Naive thymus-derived CD8-positive, alpha-beta T cell (primary cell): ENCODE results near the gene ZNF217. TPM values are rescaled to one million over a fixed set of nuclear protein-coding genes. Genes with fewer than 3 reads are reported as not detected.
A peak's percentile ranks its signal among the peaks of the same experiment; 100 is the strongest.
"Not testable (repeated sequence)": the region's sequence is repeated elsewhere in the genome, so short reads cannot be mapped to it uniquely, and the experiment has no call there.

Experiments
- ATAC-seq, 2 donors: fragments of 150-1000 bp; cut with Tn5 transposase in 1 of 2; sonication (Bioruptor Pico), chemical (Tn5 transposase) in 1 of 2; 1 replicate in 1 of 2; 2 replicates in 1 of 2; pipeline ENCODE4 v1.10.0; 2021; ENCODE audit warnings: mild to moderate bottlenecking in 2 of 2, moderate library complexity in 2 of 2
- POLR2A ChIA-PET: fragments of 350-600 bp; sonication (Branson Sonifier 250); formaldehyde crosslinking; loops from one replicate; lab custom pipeline; 2021; ENCODE audit warnings: antibody characterized with exemption; lab: Charles Lee
- DNase-seq, 10 donors: peaks; one replicate each; pipeline versions ENCODE4 v3.0.0 to v3.0.0-alpha.2; 2020 to 2022
- H3K27ac Mint-ChIP-seq, 10 donors: one replicate each; pipeline ENCODE4 v1.8.0; 2020 to 2022; ENCODE audit warnings: mild to moderate bottlenecking in 10 of 10, mixed read lengths in 10 of 10, moderate library complexity in 4 of 10, inconsistent platforms in 1 of 10
- H3K27me3 Mint-ChIP-seq, 5 donors: one replicate each; pipeline ENCODE4 v1.8.0; 2021 to 2022; ENCODE audit warnings: mixed read lengths in 5 of 5
- H3K36me3 Mint-ChIP-seq, 3 donors: one replicate each; pipeline ENCODE4 v1.8.0; 2020 to 2022; ENCODE audit warnings: mixed read lengths in 3 of 3, mild to moderate bottlenecking in 2 of 3, inconsistent platforms in 1 of 3
- H3K4me1 Mint-ChIP-seq, 4 donors: one replicate each; pipeline ENCODE4 v1.8.0; 2021 to 2022; ENCODE audit warnings: mixed read lengths in 4 of 4
- H3K4me3 Mint-ChIP-seq, 10 donors: one replicate each; pipeline ENCODE4 v1.8.0; 2020 to 2022; ENCODE audit warnings: mild to moderate bottlenecking in 10 of 10, mixed read lengths in 10 of 10, moderate library complexity in 6 of 10, inconsistent platforms in 1 of 10
- H3K9me3 Mint-ChIP-seq, 9 donors: one replicate each; pipeline ENCODE4 v1.8.0; 2020 to 2022; ENCODE audit warnings: mixed read lengths in 9 of 9, mild to moderate bottlenecking in 3 of 9, inconsistent platforms in 1 of 9, moderate library complexity in 1 of 9
- polyA plus RNA-seq, 3 donors: library from polyadenylated mRNA; unstranded; fragments of 300-500 nt; fragmentation: Illumina TruSeq; gene quantifications; one replicate each; pipeline ENCODE4 v1.2.3, GENCODE V29; 2021
- total RNA-seq, 8 experiments: library from RNA in 2 of 8; stranded (reverse) in 2 of 8; gene quantifications; one replicate each; pipeline ENCODE4 v1.2.3 and lab custom pipeline; 2021 to 2026

The ZNF217 gene
- total RNA-seq (100 to 1,000 TPM; 100 to 101 TPM), polyA plus RNA-seq (10 to 100 TPM; 21.5 to 34.2 (median 25.3) TPM), total RNA-seq (lab: John Stamatoyannopoulos, UW) (76.9 to 247 (median 170) reads per million in 6 experiments)

DNA sequence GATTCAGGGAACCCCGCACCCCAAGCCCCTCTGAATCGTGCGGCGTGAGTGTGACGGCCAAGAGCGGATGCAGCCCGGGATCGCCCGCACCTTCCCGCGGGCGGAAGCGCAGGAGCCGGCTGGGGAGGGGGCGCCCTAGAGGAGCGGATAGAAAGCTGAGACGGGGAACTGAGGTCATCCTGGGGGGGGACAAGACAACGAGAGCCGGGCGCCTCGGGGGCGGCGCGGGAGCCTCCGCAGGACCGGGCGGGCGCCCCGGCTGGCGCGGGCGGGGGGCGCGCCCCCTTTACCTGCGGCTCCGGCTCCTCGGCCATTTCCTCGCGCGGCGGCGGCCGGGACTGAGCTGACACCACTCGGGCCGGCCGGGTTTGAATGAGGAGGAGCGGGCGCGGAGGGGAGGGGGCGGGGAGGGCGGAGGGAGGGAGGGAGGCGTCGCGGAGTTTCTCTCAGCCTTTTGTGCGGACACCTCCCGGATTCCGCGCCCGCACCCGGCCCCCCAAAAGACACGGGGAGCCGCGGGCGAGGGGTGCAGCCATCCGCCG is at the start of gene ZNF217:
TSS of gene ZNF217 (minus strand) at position 374 of the 542 bp plus-strand sequence. CDS start 11,013 bp downstream, outside the sequence.
- ATAC-seq (peak; percentile 24 to 29), DNase-seq (peak; percentile 46 to 87 (median 64))
- not testable (repeated sequence) for H3K36me3 Mint-ChIP-seq, H3K9me3 Mint-ChIP-seq, H3K27me3 Mint-ChIP-seq
- POLR2A ChIA-PET = interaction anchor here (0.6 to 8.4 kb wide), 20 partner anchors 8 to 346 kb away, joined by 3 to 143 read pairs (median 8); no protein-coding TSS in a partner anchor
- H3K4me3 Mint-ChIP-seq = peak within 1 kb of the TSS; percentile 87 to 98 (median 98)
- peaks cover 29 to 70% (median 55%) of the 10 kb centered on the region in 4 donors for H3K4me1 Mint-ChIP-seq
- H3K27ac Mint-ChIP-seq = peak within 1 kb of the TSS; percentile 92 to 99 (median 98)

- Mint-ChIP-seq H3K27ac (peak overlapping the region; percentile 94 to 99 (median 97)), H3K4me3 (peak overlapping the region; percentile 70 to 94 (median 84)), H3K4me1 (peaks cover 26 to 57% (median 51%) of the 10 kb centered on the region in 4 donors), H3K36me3 (no peaks in the 10 kb centered on the region), H3K27me3 (no peaks in the 10 kb centered on the region), H3K9me3 (no peaks in the 10 kb centered on the region)
- DNase-seq = peak; percentile 44 to 80 (median 62)
- ATAC-seq = peak; percentile 94 to 97
- POLR2A ChIA-PET = interaction anchor here (0.5 to 3.2 kb wide), 30 partner anchors 8 to 806 kb away, joined by 3 to 42 read pairs (median 5); partner anchors contain the start of gene ZNF217
Observed at GRCh38 chr20:53643031-53643832, 49.6 kb upstream of the ZNF217 start.

DNA sequence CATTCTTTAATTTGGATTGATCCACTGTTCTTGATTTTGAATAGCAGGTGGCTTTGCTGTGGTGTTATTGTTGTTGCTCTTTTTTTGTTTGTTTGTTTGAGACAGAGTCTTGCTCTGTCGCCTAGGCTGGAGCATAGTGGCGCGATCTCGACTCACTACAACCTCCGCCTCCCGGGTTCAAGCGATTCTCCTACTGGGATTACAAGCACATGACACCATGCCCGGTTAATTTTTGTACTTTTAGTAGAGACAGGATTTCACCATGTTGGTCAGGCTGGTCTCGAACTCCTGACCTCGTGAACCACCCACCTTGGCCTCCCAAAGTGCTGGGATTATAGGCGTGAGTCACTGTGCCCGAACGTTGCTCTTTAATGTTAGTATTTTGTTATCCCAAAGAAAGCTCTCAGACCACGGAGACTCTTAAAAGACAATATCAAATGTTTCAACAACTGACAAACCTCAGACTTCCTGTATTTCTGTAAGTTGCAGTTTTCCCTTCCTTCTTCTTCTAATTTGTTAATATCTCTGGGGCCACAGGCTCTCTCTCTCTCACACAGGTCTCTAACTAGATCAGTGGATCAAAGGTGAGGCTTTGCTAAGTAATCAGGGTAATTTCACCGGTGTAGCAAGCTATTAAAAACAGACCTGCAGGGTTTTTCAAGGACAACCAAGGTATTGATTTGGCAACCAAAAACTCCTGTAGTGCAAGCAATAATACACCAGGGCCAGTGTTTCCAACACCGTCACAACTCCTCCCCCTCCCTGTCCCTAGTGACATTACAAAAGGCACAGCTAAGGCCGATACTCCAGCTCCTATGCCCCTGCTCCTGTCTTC is 48.8 kb upstream of the ZNF217 start:
- ATAC-seq = peak; percentile 76 to 80

DNA sequence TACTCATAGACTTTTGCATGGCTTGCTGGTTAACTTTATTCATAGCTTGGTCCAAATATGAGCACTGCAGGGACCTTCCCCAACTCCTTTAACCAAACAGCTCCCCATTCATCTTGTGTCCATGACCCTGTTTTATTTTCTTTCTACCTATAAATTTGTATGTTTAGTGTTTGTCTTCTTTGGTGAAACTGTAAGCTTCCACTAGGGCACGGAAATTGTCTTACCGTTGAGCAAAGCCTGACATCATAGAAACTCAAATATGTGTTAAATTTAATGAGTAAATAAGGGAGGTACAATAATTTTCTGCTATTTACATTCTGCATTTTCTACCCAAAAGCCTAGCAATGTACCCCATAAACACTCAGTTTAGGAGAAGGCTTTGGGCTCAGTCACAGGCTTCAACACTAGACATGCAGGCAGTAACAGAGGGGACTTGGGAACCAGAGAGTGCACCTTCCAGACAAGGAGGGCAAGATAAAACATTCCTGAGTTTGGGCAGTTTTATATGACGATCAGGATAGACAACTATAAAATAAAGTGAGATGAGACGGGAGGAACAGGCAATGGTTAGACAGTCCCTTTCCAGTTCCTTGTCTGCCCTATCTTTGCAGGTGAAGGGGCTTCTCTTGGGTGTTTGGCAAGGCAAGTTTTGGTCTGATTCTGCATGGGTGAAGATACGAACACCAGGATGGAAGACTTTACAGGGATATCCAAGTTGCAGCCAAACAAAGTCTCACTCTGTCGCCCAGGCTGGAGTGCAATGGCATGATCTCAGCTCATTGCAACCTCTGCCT is 46.2 kb upstream of the ZNF217 start:
- no peak for ATAC-seq
- Mint-ChIP-seq H3K9me3 (no peaks in the 10 kb centered on the region), H3K36me3 (no peaks in the 10 kb centered on the region), H3K27ac (peak overlapping the region in 7 of 10 donors; percentile 46 to 99 (median 64)), H3K27me3 (no peaks in the 10 kb centered on the region), H3K4me1 (peaks cover 34 to 72% (median 67%) of the 10 kb centered on the region in 4 donors), H3K4me3 (peak overlapping the region in 2 of 10 donors; percentile 3 to 34)
- POLR2A ChIA-PET = interaction anchor here (0.5 to 2.2 kb wide), 4 partner anchors 12 to 30 kb away, joined by 3 to 6 read pairs (median 4); no protein-coding TSS in a partner anchor
- DNase-seq = no peak

More for the DNA sequence above, 48.8 kb upstream of the ZNF217 start:
- Mint-ChIP-seq H3K27ac (peak overlapping the region; percentile 94 to 99 (median 97)), H3K9me3 (no peaks in the 10 kb centered on the region), H3K4me1 (peaks cover 28 to 60% (median 59%) of the 10 kb centered on the region in 4 donors), H3K36me3 (no peaks in the 10 kb centered on the region), H3K4me3 (peak overlapping the region; percentile 70 to 94 (median 84)), H3K27me3 (no peaks in the 10 kb centered on the region)
- POLR2A ChIA-PET = interaction anchor here (0.5 to 3.2 kb wide), 30 partner anchors 7 to 805 kb away, joined by 3 to 42 read pairs (median 5); partner anchors contain the start of gene ZNF217
- DNase-seq = peak in 8 of 10 donors; percentile 11 to 69 (median 36)

DNA sequence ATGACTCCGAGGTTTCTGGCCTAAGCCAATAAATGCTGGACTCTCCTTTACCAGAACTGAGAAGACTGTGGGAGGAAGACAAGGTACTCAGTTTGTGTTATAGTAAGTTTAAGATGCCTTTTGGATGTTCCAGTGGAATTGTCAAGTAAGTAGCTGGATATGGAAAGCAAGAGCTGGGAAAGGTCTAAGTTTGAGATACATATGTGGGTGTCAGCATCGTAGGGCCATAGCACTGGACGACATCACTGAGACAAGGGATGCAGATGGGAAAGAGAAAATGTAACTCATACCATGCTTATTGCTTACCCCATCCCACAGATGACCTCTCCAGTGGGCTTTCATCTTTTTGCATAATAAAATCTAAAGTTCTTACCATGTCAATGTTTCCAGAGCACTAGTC is 45.5 kb upstream of the ZNF217 start:
- no peak for DNase-seq
- POLR2A ChIA-PET = interaction anchor here (0.5 to 2.2 kb wide), 6 partner anchors 12 to 44 kb away, joined by 3 to 6 read pairs (median 4); no protein-coding TSS in a partner anchor
- H3K9me3 Mint-ChIP-seq = no peaks in the 10 kb centered on the region
- no peaks in the 10 kb centered on the region for H3K36me3 Mint-ChIP-seq
- no peaks in the 10 kb centered on the region for H3K27me3 Mint-ChIP-seq
- peak overlapping the region in 8 of 10 donors; percentile 6 to 99 (median 54) for H3K27ac Mint-ChIP-seq
- H3K4me3 Mint-ChIP-seq = no peak overlapping the region
- no peak for ATAC-seq
- H3K4me1 Mint-ChIP-seq = peaks cover 32 to 70% (median 64%) of the 10 kb centered on the region in 4 donors

DNA sequence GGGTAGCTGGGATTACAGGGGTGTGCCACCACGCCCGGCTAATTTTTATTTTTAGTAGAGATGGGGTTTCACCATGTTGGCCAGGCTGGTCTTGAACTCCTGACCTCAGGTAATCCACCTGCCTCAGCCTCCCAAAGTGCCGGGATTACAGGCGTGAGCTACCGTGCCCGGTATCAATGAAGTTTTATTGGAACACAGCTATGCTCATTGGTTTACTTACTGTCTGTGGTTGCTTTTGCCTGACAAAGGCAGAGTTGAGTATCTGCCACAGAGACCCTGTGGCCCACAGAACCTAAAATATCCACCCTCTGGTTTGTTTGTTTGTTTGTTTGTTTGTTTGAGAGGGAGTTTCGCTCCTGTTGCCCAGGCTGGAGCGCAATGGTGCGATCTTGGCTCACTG is 43.7 kb upstream of the ZNF217 start:
- not testable (repeated sequence) for H3K4me3 Mint-ChIP-seq, ATAC-seq, DNase-seq, H3K27me3 Mint-ChIP-seq, H3K36me3 Mint-ChIP-seq, H3K9me3 Mint-ChIP-seq
- peak overlapping the region in 3 of 10 donors; percentile 52 to 83 (median 80) for H3K27ac Mint-ChIP-seq
- POLR2A ChIA-PET = interaction anchor here (0.7 kb wide), 2 partner anchors 16 to 28 kb away, joined by 3 to 4 read pairs; no protein-coding TSS in a partner anchor
- peaks cover 26 to 55% (median 50%) of the 10 kb centered on the region in 4 donors for H3K4me1 Mint-ChIP-seq

DNA sequence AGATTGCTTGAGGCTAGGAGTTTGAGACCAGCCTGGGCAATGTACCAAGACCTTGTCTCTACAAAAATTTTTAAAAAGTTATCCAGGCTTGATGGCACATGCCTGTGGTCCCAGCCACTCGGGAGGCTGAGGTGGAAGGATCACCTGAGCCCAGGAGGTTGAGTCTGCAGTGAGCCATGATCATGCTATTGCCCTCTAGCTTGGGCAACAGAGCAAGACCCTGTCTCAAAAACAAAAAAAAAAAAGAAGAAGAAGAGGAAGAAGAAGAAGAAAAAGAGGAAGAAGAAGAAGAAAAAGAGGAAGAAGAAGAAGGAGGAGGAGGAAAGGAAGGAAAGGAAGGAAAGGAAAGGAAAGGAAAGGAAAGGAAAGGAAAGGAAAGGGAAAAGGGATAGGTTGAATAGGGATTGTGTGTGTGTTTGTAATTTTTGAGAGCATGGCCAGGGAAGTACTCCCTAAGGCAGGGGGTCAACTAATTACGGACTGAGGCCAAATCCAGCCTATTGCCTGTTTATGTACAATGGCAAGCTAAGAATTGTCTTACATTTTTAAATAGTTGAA is 43.0 kb upstream of the ZNF217 start:
- Mint-ChIP-seq H3K4me3 (peak overlapping the region in 3 of 10 donors; percentile 4 to 50 (median 18)), H3K27me3 (no peaks in the 10 kb centered on the region), H3K4me1 (peaks cover 22 to 50% (median 45%) of the 10 kb centered on the region in 4 donors), H3K27ac (peak overlapping the region; percentile 49 to 93 (median 75)), H3K36me3 (no peaks in the 10 kb centered on the region), H3K9me3 (no peaks in the 10 kb centered on the region)
- POLR2A ChIA-PET = interaction anchor here (0.7 to 2.5 kb wide), 4 partner anchors 12 to 27 kb away, joined by 4 to 15 read pairs (median 6); no protein-coding TSS in a partner anchor
- DNase-seq (no peak), ATAC-seq (no peak)

DNA sequence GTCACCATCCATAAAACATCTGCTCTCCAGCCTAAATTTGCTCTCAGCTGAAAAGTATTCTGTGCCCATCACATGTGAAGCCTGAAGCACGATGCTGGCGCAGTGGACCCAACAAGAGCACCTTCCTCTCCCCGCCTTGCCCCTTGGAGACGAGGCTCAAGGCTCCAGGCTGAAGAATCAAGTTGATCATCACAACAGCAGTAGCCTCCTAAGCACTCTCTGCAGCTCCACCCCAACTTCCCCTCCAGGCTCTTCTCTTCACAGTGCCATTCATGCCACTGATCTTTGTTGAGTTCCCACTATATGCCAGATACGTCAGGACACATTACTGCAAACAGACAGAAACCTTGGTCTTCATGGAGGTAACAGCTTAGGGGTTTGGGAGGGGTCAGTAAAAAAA is 41.6 kb upstream of the ZNF217 start:
- ATAC-seq (peak; percentile 36 to 53), DNase-seq (no peak)
- H3K27ac Mint-ChIP-seq = peak overlapping the region in 7 of 10 donors; percentile 4 to 83 (median 52)
- no peaks in the 10 kb centered on the region for H3K9me3 Mint-ChIP-seq
- peak overlapping the region in 4 of 10 donors; percentile 1 to 45 (median 39) for H3K4me3 Mint-ChIP-seq
- no peaks in the 10 kb centered on the region for H3K27me3 Mint-ChIP-seq
- H3K36me3 Mint-ChIP-seq = no peaks in the 10 kb centered on the region
- H3K4me1 Mint-ChIP-seq = peaks cover 21 to 42% (median 37%) of the 10 kb centered on the region in 4 donors
- POLR2A ChIA-PET = interaction anchor here (0.8 to 2.5 kb wide), 7 partner anchors 8 to 26 kb away, joined by 3 to 15 read pairs (median 4); no protein-coding TSS in a partner anchor

GRCh38 chr20:53631909-53632662 is 38.4 kb upstream of the ZNF217 start:
- no peaks in the 10 kb centered on the region for H3K9me3 Mint-ChIP-seq
- ATAC-seq (no peak), DNase-seq (no peak)
- no peaks in the 10 kb centered on the region for H3K27me3 Mint-ChIP-seq
- POLR2A ChIA-PET = interaction anchor here (1.2 to 3.7 kb wide), 3 partner anchors 9 to 21 kb away, joined by 3 to 28 read pairs (median 3); no protein-coding TSS in a partner anchor
- peak overlapping the region in 6 of 10 donors; percentile 1 to 67 (median 46) for H3K27ac Mint-ChIP-seq
- peaks cover 16 to 35% (median 31%) of the 10 kb centered on the region in 4 donors for H3K4me1 Mint-ChIP-seq
- no peaks in the 10 kb centered on the region for H3K36me3 Mint-ChIP-seq
- no peak overlapping the region for H3K4me3 Mint-ChIP-seq

DNA sequence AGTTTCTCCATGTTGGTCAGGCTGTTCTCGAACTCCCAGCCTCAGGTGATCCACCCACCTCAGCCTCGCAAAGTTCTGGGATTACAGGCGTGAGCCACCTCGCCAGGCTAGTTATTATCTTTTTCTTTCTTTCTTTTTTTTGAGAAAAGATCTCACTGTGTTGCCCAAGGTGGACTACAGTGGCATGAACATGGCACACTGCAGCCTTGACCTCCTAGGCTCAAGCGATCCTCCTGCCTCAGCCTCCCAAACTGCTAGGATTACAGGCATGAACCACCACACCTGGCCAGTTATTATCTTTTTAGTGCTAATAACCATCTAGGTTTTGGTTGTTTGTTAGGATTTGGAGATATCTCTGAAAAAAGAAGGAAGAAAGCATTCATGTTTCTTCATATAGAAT is 35.8 kb upstream of the ZNF217 start:
- POLR2A ChIA-PET = interaction anchor here (1.6 kb wide), 1 partner anchor 13 kb away, joined by 5 read pairs; no protein-coding TSS in a partner anchor
- H3K36me3 Mint-ChIP-seq = no peaks in the 10 kb centered on the region
- peaks cover 4 to 20% (median 15%) of the 10 kb centered on the region in 4 donors for H3K4me1 Mint-ChIP-seq
- peak overlapping the region in 5 of 10 donors; percentile 4 to 69 (median 11) for H3K27ac Mint-ChIP-seq
- no peaks in the 10 kb centered on the region for H3K27me3 Mint-ChIP-seq
- H3K9me3 Mint-ChIP-seq = no peaks in the 10 kb centered on the region
- H3K4me3 Mint-ChIP-seq = no peak overlapping the region
- ATAC-seq (no peak), DNase-seq (no peak)
